A549 treated with DMSO at 1 μM for 4 hours (cell line): ENCODE measurements around the gene EIF3L. TPM values are rescaled to one million over a fixed set of nuclear protein-coding genes. Genes with fewer than 3 reads are reported as not detected.

Experiments used
- total RNA-seq: library from RNA; stranded (reverse); fragments of 200-300 nt; extraction: Qiagen RNA extraction; gene quantifications from 5 replicates; pipeline ENCODE4 v1.2.3, GENCODE V29; 2022; ENCODE audit warnings: low read depth

EIF3L gene
- 268 to 302 TPM (median 282 TPM) in 5 replicates for total RNA-seq

GRCh38 chr22:37849089-37849751 lies at the start of gene EIF3L:
EIF3L (plus strand) TSS chr22:37849419; CDS start chr22:37849450, 31 bp downstream.

GRCh38 chr22:37807410-37808293 lies 41.6 kb upstream of the EIF3L start, which contains the start of gene GCAT:
GCAT (plus strand) TSS chr22:37807934; CDS start chr22:37807968, 34 bp downstream.

DNA sequence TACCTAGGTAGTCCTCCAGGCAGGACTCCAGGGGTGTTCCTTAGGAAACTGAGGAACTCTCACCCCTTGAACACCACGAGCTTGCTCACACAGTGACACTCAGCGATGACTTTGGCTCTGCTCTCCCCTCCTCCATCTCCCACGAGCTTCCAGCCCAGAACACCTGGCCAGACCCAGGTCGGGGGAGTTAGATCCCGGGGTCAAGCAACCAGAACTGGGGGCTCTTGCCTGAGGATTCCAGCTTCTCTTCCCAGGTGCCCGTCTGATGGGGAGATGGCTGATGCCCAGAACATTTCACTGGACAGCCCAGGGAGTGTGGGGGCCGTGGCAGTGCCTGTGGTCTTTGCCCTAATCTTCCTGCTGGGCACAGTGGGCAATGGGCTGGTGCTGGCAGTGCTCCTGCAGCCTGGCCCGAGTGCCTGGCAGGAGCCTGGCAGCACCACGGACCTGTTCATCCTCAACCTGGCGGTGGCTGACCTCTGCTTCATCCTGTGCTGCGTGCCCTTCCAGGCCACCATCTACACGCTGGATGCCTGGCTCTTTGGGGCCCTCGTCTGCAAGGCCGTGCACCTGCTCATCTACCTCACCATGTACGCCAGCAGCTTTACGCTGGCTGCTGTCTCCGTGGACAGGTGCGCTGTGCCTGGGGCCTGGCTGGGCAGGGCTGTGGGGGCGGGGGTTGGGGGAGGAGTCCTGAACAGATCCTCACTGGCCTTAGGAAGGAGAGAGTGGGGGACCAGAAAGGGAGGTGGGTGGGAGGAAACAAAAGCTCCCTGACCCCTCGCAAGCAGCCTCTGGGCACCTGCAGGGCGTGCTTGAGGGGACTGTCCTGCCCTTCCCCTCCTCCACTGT lies 25.9 kb upstream of the EIF3L start, which contains the start of gene GALR3:
GALR3 (plus strand) TSS at position 249 of the 852 bp plus-strand sequence; CDS start at position 274, 25 bp downstream.

DNA sequence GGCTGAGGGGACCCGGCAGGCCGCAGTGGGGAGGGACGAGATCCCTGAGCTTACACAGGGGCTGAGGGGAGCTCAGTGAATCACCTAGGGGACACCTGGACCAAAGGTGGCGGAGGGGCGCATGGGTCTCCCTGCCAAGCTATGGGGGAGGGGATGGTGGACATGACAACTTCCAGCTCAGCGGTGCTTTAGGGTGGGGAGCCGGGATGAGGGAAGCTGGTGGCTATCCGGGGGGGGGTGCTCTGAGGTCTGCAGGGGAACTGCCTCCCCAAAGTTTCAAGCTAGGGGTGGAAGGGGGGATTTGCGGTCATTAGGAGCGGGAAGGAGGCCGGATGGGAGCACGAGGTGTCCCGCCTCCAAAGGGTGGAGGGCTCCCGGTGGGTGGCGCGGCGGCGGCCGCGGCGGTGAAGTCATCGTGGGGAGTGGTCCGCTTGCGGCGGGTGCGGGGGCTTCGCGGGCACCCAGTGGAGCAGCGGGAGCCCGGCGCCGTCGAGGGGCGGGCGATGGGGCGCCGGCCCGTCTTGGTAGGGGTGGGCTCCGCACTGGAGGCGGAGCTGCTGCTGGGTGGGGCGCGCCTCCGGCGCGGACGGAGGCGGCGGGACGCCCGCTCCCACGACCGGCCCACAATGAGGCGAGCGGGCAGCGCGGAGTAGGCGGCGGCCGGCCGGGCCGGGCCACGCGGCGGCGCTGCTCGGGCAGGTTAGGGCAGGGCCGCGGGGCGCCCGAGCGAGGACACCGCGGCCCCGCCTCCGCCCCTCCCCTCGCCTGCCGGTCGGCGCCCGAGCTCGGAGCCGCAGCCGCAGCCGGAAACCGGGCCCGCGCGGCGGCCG lies 56.5 kb downstream of the EIF3L start, which contains the start of gene MICALL1:
MICALL1 (plus strand) TSS at position 764 of the 830 bp plus-strand sequence. CDS start 126 bp downstream, outside the sequence.

Other genes starting within 250 kb of the EIF3L start
- gene GGA1, start 240.6 kb upstream of the EIF3L start, total RNA-seq, result 20.8 to 24.2 TPM (median 22.8 TPM) in 5 replicates
- 1.3 to 2.7 TPM (median 1.9 TPM) in 5 replicates for gene SH3BP1, start 209.8 kb upstream of the EIF3L start, total RNA-seq
- 18.5 to 20.5 TPM (median 20.0 TPM) in 5 replicates for gene PDXP, start 190.7 kb upstream of the EIF3L start, total RNA-seq
- gene LGALS1, start 173.8 kb upstream of the EIF3L start, total RNA-seq, result 1,194 to 1,393 TPM (median 1,273 TPM) in 5 replicates
- gene NOL12, start 163.1 kb upstream of the EIF3L start, total RNA-seq, result 24.8 to 30.5 TPM (median 27.2 TPM) in 5 replicates
- 21.7 to 32.6 TPM (median 29.2 TPM) in 5 replicates for gene TRIOBP, start 152.4 kb upstream of the EIF3L start, total RNA-seq
- 2.3 to 3.8 TPM (median 3.3 TPM) in 5 replicates for gene GCAT, start 41.5 kb upstream of the EIF3L start, total RNA-seq
- gene GALR3, start 26.0 kb upstream of the EIF3L start, total RNA-seq, result not detected in 5 replicates
- gene ANKRD54, start 5.1 kb upstream of the EIF3L start, total RNA-seq, result 16.7 to 25.4 TPM (median 23.8 TPM) in 5 replicates
- 16.1 to 22.0 TPM (median 18.2 TPM) in 5 replicates for gene MICALL1, start 56.9 kb downstream of the EIF3L start, total RNA-seq
- 0.25 to 0.46 TPM (median 0.31 TPM) in 4 of 5 replicates, not detected in the other for gene C22orf23, start 104.2 kb downstream of the EIF3L start, total RNA-seq
- gene POLR2F, start 104.3 kb downstream of the EIF3L start, total RNA-seq, result 120 to 132 TPM (median 129 TPM) in 5 replicates
- gene SOX10, start 135.1 kb downstream of the EIF3L start, total RNA-seq, result not detected in 5 replicates
- gene PICK1, start 208.0 kb downstream of the EIF3L start, total RNA-seq, result 10.0 to 11.0 TPM (median 10.8 TPM) in 5 replicates
- gene SLC16A8, start 234.8 kb downstream of the EIF3L start, total RNA-seq, result not detected in 5 replicates